HG03097 (cell line): ENCODE results near the gene ACVR1C.
"Not testable (repeated sequence)": the region's sequence is repeated elsewhere in the genome, so short reads cannot be mapped to it uniquely, and the experiment has no call there.

Source experiments
- ATAC-seq: cut with Tn5 transposase; IDR thresholded peaks from one replicate; pipeline ENCODE4 v1.9.1; 2021; ENCODE audit not compliant: unreplicated experiment, low FRiP score

Gene ACVR1C

DNA sequence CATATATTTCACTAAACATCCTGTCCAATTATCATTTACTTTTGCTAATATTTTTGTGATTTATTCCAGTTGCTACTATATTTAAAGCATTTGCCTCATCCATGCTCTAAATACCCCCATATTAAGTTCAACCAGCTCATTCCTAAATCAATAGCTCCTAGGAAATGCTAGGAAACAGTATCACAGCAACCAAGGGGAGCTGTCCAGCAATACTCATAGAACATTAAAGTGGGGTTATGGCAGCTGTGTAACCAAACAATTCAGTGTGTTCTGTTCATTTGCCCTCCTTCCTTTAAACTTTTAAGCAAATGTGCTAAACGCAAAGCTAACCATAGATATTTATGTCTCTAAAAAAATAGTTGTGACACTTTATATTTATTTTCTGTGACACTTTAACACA, 41.1 kb downstream of the ACVR1C start:
- no peak for ATAC-seq

DNA sequence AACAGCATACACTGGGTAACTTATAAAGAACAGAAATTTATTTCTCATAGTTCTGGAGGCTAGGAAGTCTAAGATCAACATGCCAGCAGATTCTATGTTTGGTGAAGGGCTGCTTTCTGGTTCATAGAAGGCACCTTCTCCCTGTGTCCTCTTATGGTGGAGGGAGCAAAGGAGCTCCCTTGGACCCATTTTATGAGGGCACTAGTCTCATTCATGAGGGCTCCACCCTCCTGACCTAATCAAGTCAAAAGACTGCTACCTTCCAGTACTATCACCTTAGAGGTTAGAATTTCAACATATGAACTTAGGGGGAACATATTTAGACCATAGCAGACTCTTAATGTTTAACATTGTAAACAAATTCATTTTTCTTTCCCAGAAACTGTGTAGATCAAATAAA, 54.5 kb downstream of the ACVR1C start:
- no peak for ATAC-seq

DNA sequence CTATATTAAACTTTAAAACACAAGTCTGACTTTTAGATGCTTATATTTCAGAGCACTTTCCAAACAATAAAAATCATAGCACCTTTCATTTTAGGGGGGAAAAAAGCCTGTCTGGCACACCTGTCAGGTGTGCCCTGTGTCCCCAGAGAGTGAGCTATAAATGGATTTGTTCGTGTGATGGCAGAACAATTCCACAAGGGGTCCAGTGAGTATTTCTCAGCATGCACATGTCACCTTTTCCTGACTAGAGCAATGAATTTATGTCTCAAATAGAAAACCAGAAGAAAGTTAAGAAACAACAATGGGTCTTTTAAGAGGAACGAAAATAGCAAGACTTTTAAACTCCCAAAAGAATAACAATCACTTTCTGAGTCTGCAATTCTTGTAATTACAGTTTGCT, 55.9 kb downstream of the ACVR1C start:
- no peak for ATAC-seq

DNA sequence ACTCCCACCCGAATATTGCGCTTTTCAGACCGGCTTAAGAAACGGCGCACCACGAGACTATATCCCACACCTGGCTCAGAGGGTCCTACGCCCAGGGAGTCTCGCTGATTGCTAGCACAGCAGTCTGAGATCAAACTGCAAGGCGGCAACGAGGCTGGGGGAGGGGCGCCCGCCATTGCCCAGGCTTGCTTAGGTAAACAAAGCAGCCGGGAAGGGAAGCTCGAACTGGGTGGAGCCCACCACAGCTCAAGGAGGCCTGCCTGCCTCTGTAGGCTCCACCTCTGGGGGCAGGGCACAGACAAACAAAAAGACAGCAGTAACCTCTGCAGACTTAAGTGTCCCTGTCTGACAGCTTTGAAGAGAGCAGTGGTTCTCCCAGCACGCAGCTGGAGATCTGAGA, 62.0 kb downstream of the ACVR1C start:
- not testable (repeated sequence) for ATAC-seq

DNA sequence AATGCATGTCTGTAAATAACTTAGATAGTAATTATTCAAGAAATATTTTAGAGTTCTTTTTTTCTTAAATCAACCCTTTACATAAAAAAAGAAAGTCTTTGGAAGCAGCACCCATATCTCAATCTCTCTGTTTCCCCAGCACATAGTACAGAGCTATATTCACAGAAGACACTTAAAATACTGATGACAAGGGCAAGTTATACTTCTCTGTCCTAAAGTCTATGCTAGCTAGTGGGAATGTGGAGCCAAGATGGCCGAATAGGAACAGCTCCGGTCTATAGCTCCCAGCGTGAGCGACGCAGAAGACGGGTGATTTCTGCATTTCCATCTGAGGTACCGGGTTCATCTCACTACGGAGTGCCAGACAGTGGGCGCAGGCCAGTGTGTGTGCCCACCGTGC, 62.6 kb downstream of the ACVR1C start:
- not testable (repeated sequence) for ATAC-seq

DNA sequence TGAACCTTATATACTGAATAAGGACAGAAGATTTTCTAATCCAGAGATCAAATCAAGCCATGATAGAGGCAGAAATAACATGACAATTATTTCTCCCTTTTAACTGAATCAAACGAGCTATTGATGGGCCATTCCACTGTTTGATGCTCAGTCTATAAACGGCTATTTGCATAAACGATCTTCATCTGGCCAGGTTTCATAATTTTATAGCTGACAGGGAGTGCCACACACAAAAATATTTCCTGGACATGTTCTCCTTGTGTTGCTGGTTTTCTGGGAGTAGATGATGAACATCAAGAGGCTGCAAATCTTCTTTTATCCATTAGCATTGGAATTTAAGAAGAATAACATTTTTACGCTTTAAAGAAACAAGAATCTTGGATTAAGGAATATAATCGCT, 63.1 kb downstream of the ACVR1C start:
- no peak for ATAC-seq

DNA sequence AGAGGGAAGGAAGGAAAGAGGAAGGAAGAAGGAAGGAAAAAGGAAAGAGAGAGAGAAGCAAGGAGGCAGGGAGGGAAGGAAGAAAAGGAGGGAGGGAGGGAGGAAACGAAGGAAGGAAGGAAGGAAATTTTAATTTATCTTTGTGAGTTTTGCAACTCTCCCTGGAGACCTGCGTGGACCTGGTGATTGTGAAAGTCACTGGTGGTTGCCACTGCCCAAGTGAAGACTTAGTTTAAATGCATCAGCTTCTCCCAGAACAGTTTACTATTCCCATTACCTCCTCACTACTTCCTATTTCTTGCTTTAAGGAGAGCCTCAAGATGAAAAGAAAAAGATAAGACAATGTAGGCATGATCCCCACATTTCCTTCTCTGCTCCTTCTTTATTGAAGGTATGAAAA, 68.8 kb downstream of the ACVR1C start:
- ATAC-seq: no peak

DNA sequence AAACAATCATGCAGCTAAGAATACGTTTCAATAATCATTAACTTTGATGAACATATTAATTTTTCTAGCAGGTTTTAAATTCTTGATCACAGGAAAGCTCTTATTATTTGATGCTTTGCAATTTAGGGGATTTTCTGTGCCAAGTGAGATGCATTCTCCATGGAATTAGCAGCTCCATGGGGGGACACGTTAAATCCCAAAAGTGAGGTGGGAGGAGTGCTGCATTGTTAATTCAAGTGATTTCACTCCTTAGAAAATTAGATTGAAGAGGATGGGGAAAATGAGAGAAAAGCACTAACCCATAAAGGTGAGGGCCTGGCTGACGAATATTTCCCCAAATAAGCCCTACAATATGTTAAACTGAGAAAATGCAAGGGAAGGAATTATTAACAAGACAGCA, 69.2 kb downstream of the ACVR1C start:
- ATAC-seq: no peak

DNA sequence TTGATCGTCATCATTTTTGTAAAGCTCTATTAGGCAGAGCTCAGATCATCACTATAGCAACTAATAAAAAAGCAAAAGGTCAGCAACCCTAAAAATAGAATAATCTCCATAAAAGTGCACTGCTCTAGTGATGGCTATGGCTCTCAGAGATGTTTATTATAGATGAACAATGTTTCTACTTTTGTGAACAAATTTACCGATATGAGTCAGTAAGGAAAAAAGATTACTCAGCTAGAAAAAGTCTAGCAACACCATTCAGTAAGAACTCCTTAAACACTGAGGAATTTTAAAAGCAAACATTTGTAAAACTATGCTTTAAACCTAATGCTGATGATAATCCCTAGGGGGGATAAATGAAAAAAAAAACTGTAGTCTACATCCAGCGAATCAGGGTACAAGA, 69.6 kb downstream of the ACVR1C start:
- ATAC-seq: no peak

DNA sequence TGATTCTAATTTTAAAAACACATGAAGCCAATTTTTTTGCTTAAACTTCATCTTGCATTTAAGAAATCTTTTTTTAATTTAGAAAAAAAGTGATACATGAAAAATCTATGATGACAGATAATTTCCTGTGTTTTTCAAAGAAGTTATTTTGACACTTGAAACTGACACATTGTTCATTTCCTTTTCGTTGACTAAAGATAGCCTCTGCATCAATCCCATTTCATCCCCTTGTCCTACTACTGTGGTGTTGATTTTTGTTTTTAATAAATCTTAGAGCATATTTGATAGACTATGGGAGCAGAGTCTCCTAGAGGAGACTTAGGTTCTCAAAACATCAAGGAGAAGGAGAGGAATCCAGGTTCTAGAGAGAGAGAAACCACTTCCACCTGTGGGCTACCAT, 70.9 kb downstream of the ACVR1C start:
- ATAC-seq: no peak

DNA sequence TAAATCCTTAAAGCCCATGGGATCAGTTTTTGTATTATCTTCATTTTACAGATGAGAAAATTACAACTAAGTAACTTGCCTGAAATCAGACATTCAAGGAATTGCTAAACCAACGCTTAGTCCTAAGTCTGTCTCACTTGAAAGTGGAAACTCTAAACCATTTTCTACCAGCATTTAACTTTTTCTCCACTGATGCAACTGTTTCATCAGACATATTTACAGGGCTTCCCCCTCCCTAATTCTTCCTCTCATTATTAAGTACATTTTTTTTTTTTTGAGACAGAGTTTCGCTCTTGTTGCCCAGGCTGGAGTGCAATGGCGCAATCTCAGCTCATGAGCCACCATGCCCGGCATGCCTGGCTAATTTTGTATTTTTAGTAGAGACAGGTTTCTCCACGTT, 88.6 kb downstream of the ACVR1C start:
- ATAC-seq: no peak

DNA sequence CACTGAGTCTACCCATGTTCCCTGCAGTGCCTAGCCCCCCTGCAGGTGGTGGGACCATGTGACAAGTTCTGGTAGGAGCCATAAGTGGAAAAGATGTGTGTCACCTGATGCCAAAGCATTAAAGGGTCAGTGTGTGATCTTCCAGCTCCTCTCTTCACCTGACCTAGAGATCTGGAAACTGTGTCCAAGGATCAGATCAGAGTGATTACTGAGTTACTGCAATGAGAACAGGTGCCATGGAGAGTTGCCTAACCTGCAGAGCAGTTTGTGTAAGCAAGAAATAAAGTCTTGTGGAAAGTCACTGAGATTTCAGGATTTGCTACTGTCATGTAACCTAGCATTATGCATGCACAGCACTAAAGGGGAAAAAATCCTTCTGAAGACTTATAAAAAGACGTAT, 90.6 kb downstream of the ACVR1C start:
- ATAC-seq: no peak

DNA sequence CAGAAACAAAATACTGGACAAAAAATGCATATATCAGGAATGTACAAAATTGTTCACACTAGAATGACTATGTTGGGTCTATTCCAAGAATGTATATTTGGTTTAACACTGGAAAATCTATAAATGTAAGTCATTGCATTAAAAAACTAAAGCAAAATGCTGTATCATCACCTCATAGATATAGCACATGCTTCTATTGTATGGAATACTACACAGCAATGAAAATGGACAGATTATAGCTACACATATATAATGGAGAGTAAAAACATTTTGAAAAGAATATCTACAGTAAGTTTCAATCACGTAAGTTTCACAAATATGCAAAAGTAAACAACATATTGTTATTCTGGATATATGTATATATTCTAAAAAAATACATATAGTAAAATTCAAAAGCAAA, 91.8 kb downstream of the ACVR1C start:
- ATAC-seq: no peak

DNA sequence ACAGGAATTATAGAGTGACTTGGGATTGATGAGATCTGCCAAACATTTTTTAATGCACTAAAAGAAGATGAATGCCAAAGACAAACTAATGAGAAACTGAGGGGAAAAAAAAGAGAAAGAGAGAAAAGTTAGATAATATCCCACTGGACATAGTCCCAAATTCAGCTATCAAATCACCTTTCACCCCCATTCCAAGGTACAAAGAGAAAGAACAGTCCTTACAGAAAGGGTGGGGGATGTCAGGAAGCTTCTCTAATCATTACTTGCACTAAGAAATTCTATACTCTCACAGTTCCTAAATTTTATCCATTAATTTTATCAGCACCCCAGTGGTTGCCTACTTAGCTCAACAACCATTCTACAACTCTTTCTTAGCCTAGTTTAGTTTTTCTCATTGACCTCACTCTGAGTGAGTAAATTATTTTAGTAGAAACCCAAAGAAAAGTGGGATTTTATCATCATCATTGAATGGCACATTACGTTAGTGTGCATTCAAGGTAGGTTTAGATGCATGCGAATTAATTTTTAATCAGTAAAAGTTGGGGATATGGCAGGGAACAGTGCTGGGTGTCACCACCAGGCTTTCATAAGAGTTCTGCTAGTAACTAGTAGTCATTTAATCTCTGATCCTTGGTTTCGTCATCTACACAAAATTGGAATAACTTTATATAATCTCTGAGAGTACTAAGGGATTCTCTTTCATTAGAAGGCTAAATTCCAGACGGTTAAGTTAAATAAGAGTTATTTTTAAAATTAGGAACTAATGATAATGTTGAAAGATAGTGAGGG, 99.5 kb downstream of the ACVR1C start:
- no peak for ATAC-seq

DNA sequence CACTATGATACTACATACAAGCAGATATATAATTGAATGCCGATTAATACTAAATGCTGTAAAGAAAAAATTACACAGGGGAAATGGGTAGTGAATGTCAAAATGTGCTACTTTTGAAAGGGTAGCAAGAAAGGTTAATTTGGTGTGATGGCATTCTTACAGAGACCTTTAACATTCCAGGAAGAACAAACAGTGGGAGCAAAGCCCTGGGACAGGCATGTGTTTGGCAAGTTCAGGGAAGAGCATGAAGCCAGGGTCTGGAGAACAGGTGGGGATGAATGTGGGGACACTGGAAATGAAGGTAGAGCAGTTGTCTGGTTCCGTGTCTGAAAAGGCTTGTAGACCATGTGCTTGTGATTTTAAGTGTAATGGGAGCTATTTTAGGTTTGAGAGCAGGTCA, 102.6 kb downstream of the ACVR1C start:
- ATAC-seq: no peak

DNA sequence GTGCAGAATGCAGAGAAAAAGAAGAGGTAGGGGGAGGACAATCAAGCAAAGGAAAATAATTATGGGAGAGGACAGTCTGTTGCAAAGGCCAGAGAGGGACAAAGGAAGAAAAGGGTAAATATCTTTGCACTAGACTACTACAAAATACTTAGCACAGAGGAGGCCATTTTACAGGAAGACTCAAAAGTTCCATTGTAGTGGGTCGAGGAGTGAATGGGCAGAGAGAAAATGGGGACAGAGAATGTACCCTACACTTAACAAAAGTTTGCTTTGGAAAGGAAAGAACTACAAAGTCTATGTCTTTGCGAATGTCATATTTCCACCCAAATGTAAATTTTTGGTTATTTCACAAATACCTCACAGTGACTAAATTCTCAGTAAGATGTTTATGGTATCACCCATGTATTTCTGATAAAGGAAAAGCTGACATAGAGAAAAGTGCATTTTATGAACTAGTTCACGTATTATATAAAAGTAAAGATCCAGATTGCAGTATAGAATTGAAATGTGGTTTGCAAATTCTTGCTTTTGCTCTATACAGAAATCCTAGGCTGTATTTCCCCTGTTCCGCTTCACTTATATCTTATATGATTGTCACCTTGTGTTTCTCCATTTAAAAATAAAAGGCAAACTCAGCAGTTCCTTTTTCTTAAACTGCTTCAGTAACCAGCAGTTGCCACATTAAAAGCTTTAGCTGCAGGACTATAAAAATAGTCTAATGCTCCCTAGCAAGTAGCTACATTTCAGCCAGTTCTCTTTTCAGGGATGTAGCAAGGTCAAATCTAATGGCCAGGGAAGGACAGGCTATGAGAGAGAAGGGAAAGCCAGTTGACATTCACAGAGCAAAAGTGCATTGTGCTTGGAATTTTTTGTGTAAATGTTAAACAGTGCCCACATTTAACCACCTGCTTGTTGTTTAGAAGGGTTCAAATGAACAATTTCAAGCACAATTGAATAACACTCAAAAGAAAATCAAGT, 105.1 kb downstream of the ACVR1C start:
- no peak for ATAC-seq

DNA sequence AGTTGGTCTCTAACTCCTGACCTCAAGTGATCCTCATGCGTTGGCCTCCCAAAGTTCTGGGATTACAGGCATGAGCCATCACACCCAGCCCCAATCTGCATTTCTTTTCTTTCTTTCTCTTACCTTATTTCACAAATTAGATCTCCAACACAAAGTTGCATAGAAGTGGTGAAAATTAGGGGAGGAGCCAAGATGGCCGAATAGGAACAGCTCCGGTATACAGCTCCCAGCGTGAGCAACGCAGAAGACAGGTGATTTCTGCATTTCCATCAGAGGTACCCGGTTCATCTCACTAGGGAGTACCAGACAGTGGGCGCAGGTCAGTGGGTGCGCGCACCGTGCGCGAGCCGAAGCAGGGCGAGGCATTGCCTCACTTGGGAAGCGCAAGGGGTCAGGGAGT, 113.7 kb downstream of the ACVR1C start:
- ATAC-seq: not testable (repeated sequence)

DNA sequence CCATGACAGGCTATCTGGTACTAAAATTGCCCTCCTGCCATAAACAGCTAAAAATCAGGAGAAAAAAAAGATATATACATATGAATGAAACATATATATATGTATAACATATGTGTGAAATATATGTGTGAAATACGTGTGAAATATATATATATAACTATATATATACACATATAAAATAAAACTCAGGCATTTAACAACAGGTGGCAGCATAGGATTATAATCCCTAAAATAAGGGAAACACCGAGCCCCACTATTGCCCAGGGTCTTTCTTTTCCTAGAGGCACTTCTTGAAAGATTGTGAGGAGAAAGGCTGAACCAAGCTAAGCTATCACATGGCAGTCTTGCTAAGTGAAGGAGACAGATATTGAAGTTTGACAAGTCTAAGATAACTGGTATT, 118.9 kb downstream of the ACVR1C start:
- ATAC-seq: no peak

DNA sequence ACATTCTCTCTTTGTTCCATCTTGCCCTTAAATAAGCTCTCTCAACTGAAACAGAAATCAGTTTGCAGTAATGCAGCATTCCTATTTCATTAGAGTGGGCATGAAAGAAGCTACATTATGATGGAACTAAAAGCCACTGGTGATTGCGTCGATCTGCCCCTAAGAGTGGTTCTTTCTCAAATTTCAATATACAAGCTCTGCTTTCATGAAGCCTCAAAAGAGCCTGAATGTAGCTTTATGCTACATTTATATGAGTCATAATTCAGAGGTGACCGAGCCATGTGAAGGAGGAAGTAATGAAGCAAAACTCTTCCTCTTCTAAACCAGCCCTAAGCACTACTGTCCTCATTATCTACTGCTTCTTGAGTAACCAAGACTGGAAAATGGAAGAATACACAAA, 120.0 kb downstream of the ACVR1C start:
- no peak for ATAC-seq

DNA sequence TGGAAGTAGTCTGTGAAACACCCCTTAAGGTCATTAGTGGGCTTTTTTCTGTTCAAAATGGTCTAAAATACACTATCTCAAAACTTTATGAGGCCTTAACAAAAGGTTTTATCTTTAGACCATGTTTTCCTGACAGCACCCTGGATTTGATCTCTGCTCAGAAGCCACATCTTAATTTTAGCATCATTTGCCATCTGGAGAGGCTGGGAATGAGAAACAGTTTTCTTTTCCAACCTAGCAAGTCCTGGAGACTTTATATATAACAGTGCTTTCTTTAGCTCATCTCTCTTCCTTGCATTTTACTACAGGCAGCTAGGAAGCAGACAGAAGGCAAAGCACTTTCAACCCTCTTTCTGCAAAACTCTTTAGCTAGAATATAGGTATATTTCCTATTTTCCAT, 122.1 kb downstream of the ACVR1C start:
- no peak for ATAC-seq

DNA sequence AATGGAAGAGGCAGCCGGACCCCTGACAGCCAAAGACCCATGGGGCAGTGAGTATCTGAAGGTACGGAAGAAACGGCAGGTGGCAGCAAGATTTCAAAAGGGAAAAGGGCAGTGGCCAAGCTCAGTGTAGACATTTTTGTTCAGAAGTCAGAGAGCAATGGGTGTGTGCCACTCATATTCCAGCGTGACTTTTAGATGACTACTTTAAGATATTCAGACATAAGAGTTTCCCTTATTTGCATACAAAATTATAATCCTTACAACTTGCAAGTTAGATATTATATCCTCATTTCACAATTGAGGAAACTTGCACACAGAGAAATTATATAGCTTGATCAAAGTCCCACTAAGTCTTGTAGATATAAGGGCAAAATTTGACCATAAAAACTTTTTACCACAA, 124.0 kb downstream of the ACVR1C start:
- ATAC-seq: no peak

DNA sequence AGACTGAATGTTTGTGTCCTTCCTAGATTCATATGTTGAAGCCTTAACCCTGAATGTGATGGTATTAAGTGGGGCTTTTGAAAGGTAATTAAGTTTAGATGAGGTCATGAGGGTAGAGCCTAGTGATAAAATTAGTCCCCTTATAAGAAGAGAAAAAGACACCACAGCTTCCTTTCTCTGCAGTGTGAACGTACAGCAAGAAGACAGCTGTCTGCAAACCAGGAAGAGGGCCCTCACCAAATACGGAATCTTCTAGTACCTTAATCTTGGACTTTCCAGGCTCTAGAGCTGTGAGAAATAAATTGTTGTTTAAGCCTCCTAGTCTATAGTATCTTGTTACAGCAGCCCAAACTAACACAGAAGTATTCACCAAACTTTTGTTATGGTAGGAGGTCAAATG, 127.6 kb downstream of the ACVR1C start:
- ATAC-seq: no peak
